ENCODE data around the gene RAP2A.

Gene RAP2A

DNA sequence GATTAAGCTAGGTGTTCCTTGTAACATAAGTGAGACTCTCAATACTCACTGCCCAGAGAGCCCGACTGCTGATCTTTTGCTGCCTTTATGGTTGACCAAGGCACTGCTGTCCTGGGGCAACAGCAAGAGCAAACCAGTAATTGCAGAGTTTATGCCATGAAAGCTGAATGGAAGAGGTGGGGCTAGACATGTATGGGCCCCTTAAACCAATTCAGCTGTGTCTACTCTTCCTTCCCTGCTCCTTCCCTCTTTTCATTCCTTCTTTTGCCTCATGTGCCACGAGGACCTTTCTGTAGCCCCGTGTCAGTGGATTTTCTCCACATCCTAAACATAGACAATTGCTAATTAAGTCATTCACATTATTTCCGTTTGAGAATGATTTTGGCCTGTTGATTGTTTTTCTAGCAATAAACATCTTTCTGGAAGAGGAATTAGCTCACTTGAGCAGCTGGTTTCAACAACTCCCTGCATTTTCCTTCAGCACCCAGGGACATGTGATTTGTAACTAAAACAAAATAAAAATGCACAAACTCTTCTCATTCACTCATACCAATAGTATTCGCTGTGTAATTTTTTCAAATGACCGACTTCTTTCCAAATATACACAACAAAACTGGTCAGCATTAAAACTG, 40.5 kb downstream of the RAP2A start:
- H3K4me3 ChIP-seq (ENCODE audit: low read depth, low read length), result no peak overlapping the region
- H3K36me3 ChIP-seq (ENCODE audit: control insufficient read depth, insufficient read depth, low read length), result no peaks in the 10 kb centered on the region
- H3K4me1 ChIP-seq (ENCODE audit: control insufficient read depth, insufficient read depth, low read length), result no peaks in the 10 kb centered on the region; the same call in 1 of the 2 replicates
- no peaks in the 10 kb centered on the region for H3K9me3 ChIP-seq (ENCODE audit: control insufficient read depth, insufficient read depth, low read depth, low read length)
- H3K27me3 ChIP-seq (ENCODE audit: control insufficient read depth, insufficient read depth, low read length), result no peaks in the 10 kb centered on the region
- H3K9ac ChIP-seq (ENCODE audit: low read length), result no peak overlapping the region
- H3K27ac ChIP-seq (ENCODE audit: low read depth, low read length), result no peak overlapping the region

- Histone ChIP-seq H3K27ac (ENCODE audit: low read depth, low read length) (no peak overlapping the region), H3K9me3 (ENCODE audit: control insufficient read depth, insufficient read depth, low read depth, low read length) (no peaks in the 10 kb centered on the region), H3K9ac (ENCODE audit: low read length) (no peak overlapping the region), H3K36me3 (ENCODE audit: control insufficient read depth, insufficient read depth, low read length) (no peaks in the 10 kb centered on the region), H3K4me1 (ENCODE audit: control insufficient read depth, insufficient read depth, low read length) (no peaks in the 10 kb centered on the region; the same call in 1 of the 2 replicates), H3K27me3 (ENCODE audit: control insufficient read depth, insufficient read depth, low read length) (no peaks in the 10 kb centered on the region), H3K4me3 (ENCODE audit: low read depth, low read length) (no peak overlapping the region)
Measured at GRCh38 chr13:97475011-97475410, 41.0 kb downstream of the RAP2A start.

- Histone ChIP-seq H3K27me3 (ENCODE audit: control insufficient read depth, insufficient read depth, low read length) (no peaks in the 10 kb centered on the region), H3K36me3 (ENCODE audit: control insufficient read depth, insufficient read depth, low read length) (no peaks in the 10 kb centered on the region), H3K9ac (ENCODE audit: low read length) (no peak overlapping the region), H3K4me1 (ENCODE audit: control insufficient read depth, insufficient read depth, low read length) (no peaks in the 10 kb centered on the region; the same call in 1 of the 2 replicates), H3K9me3 (ENCODE audit: control insufficient read depth, insufficient read depth, low read depth, low read length) (no peaks in the 10 kb centered on the region), H3K4me3 (ENCODE audit: low read depth, low read length) (no peak overlapping the region), H3K27ac (ENCODE audit: low read depth, low read length) (no peak overlapping the region)
Measured at GRCh38 chr13:97477844-97478243, 43.9 kb downstream of the RAP2A start.

DNA sequence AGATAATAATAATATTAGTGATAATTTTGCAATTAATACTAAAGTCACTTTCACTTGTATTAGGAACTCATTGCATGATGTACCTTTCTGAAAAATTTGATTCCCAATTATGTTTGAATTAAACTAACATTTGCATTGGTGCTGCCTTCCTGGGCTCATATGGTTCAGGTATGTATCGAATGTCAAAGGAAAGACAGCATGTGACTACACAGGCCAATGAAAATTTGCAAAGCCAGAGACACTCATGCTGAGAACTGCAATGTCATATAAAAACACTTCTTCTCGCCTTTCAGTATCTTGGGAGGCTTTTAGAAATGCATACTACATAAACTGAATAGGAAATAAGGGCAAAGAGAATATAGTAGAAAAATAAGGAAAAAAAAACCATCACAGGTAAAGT, 44.3 kb downstream of the RAP2A start:
- H3K9me3 ChIP-seq (ENCODE audit: control insufficient read depth, insufficient read depth, low read depth, low read length), result no peaks in the 10 kb centered on the region

GRCh38 chr13:97483465-97483864, 49.5 kb downstream of the RAP2A start:
- Histone ChIP-seq H3K9ac (ENCODE audit: low read length) (no peak overlapping the region), H3K27ac (ENCODE audit: low read depth, low read length) (no peak overlapping the region)

More for the DNA sequence above, 44.3 kb downstream of the RAP2A start:
- Histone ChIP-seq H3K27me3 (ENCODE audit: control insufficient read depth, insufficient read depth, low read length) (no peaks in the 10 kb centered on the region), H3K4me1 (ENCODE audit: control insufficient read depth, insufficient read depth, low read length) (no peaks in the 10 kb centered on the region; the same call in 1 of the 2 replicates), H3K9ac (ENCODE audit: low read length) (no peak overlapping the region), H3K4me3 (ENCODE audit: low read depth, low read length) (no peak overlapping the region), H3K36me3 (ENCODE audit: control insufficient read depth, insufficient read depth, low read length) (no peaks in the 10 kb centered on the region), H3K27ac (ENCODE audit: low read depth, low read length) (no peak overlapping the region)

DNA sequence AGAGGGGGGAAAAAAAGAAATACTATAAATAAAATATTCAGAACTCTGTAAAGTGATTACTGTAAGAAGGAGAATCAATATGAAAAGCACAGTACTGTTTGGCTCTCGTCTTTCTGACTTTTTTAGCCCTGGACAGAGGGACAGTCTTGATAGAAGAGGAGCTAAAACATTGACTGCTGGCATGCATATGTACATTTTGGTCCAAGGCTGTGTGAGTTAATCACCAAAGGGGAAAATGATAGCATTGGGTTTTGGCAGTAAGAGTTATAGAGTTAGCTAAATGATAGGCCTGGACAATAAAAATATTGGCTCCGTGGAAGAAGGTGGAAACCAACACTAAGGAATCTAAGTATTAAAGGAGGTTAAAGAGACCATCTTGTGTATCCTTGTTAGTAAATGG, 50.3 kb downstream of the RAP2A start:
- Histone ChIP-seq H3K36me3 (ENCODE audit: control insufficient read depth, insufficient read depth, low read length) (no peaks in the 10 kb centered on the region), H3K27me3 (ENCODE audit: control insufficient read depth, insufficient read depth, low read length) (no peaks in the 10 kb centered on the region), H3K4me3 (ENCODE audit: low read depth, low read length) (no peak overlapping the region), H3K9ac (ENCODE audit: low read length) (no peak overlapping the region), H3K9me3 (ENCODE audit: control insufficient read depth, insufficient read depth, low read depth, low read length) (no peaks in the 10 kb centered on the region), H3K4me1 (ENCODE audit: control insufficient read depth, insufficient read depth, low read length) (no peaks in the 10 kb centered on the region; the same call in 1 of the 2 replicates), H3K27ac (ENCODE audit: low read depth, low read length) (no peak overlapping the region)

More at GRCh38 chr13:97483465-97483864, 49.5 kb downstream of the RAP2A start:
- Histone ChIP-seq H3K9me3 (ENCODE audit: control insufficient read depth, insufficient read depth, low read depth, low read length) (no peaks in the 10 kb centered on the region), H3K4me1 (ENCODE audit: control insufficient read depth, insufficient read depth, low read length) (no peaks in the 10 kb centered on the region; the same call in 1 of the 2 replicates), H3K27me3 (ENCODE audit: control insufficient read depth, insufficient read depth, low read length) (no peaks in the 10 kb centered on the region), H3K4me3 (ENCODE audit: low read depth, low read length) (no peak overlapping the region), H3K36me3 (ENCODE audit: control insufficient read depth, insufficient read depth, low read length) (no peaks in the 10 kb centered on the region)

GRCh38 chr13:97485320-97485719, 51.4 kb downstream of the RAP2A start:
- H3K27ac ChIP-seq (ENCODE audit: low read depth, low read length), result no peak overlapping the region
- no peaks in the 10 kb centered on the region for H3K9me3 ChIP-seq (ENCODE audit: control insufficient read depth, insufficient read depth, low read depth, low read length)
- no peaks in the 10 kb centered on the region for H3K4me1 ChIP-seq (ENCODE audit: control insufficient read depth, insufficient read depth, low read length)
- no peaks in the 10 kb centered on the region for H3K36me3 ChIP-seq (ENCODE audit: control insufficient read depth, insufficient read depth, low read length)
- H3K27me3 ChIP-seq (ENCODE audit: control insufficient read depth, insufficient read depth, low read length), result no peaks in the 10 kb centered on the region
- no peak overlapping the region for H3K9ac ChIP-seq (ENCODE audit: low read length)
- H3K4me3 ChIP-seq (ENCODE audit: low read depth, low read length), result no peak overlapping the region

DNA sequence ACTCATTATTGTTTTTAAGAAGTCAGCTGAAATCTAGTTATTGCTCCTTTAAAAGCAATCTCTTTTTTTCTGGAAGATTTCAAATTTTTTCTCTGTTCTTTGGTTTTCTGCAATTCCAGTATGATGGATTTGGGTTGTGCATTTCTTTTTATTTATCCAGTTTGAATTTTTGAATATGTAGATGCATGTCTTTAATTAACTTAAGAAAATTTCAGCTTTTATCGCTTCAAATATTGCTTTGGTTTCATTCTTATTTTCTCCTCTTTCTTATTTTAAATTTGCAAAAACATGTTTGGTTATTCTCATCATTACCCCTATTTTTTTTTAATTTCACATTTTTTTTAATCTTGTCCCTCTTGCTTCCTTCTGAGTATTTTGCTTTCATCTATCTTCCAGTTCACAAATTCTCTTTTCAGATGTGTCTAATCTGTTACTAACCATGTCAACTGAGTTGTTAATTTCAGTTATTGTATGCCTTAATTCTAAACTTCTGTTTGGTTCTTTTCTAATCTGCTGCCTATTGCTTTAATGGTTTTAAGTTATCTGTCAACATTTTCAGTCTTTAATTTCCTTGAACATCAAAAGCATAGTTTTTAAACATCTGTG, 56.8 kb downstream of the RAP2A start:
- Histone ChIP-seq H3K27ac (ENCODE audit: low read depth, low read length) (no peak overlapping the region), H3K4me1 (ENCODE audit: control insufficient read depth, insufficient read depth, low read length) (peaks cover 1% of the 10 kb centered on the region; the same call in 1 of the 2 replicates), H3K27me3 (ENCODE audit: control insufficient read depth, insufficient read depth, low read length) (no peaks in the 10 kb centered on the region), H3K9me3 (ENCODE audit: control insufficient read depth, insufficient read depth, low read depth, low read length) (peaks cover 10% of the 10 kb centered on the region; the same call in 1 of the 2 replicates), H3K36me3 (ENCODE audit: control insufficient read depth, insufficient read depth, low read length) (no peaks in the 10 kb centered on the region), H3K9ac (ENCODE audit: low read length) (no peak overlapping the region), H3K4me3 (ENCODE audit: low read depth, low read length) (no peak overlapping the region)

DNA sequence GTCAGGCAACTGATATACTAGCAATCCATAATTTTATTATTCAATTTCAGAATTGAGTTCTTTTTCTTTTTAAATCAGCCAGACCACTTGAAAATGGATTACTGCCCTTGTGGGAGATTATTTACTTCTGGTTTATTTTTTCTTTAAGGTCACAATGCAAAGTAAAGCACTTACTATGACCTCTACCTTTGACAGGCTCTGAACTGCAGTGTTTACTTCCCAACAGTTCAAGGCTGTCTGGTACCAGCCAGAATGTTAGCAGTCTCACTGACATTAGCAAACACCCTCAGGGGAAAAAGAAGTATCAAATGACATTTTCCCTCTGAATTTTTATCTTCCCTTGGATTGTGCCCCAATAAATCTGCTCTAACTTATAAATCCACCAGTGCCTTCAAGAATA, 57.5 kb downstream of the RAP2A start:
- H3K9me3 ChIP-seq (ENCODE audit: control insufficient read depth, insufficient read depth, low read depth, low read length), result peaks cover 10% of the 10 kb centered on the region; the same call in 1 of the 2 replicates
- H3K4me3 ChIP-seq (ENCODE audit: low read depth, low read length), result no peak overlapping the region
- H3K4me1 ChIP-seq (ENCODE audit: control insufficient read depth, insufficient read depth, low read length), result peaks cover 4% of the 10 kb centered on the region; the same call in 1 of the 2 replicates
- no peaks in the 10 kb centered on the region for H3K27me3 ChIP-seq (ENCODE audit: control insufficient read depth, insufficient read depth, low read length)
- no peaks in the 10 kb centered on the region for H3K36me3 ChIP-seq (ENCODE audit: control insufficient read depth, insufficient read depth, low read length)
- H3K27ac ChIP-seq (ENCODE audit: low read depth, low read length), result no peak overlapping the region
- no peak overlapping the region for H3K9ac ChIP-seq (ENCODE audit: low read length)

DNA sequence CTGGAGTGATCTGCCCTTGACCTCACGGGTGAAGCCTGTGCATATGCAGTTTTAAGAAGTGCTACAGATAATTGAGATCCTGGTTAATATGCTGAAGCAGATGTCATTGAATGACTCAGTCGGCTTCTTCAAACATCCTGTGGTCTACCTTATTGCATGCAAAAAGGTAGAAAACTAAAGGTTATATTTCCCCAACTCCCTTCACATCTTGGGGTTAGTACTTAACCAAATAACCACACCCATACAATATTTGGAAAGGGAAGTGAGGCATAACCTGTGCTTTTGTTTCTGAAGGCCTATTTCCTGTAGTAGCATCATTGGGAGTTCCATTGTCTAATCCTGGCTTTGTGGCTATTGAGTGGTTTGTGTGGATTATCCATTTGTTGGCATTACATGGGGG, 58.3 kb downstream of the RAP2A start:
- Histone ChIP-seq H3K9ac (ENCODE audit: low read length) (no peak overlapping the region), H3K27ac (ENCODE audit: low read depth, low read length) (no peak overlapping the region), H3K36me3 (ENCODE audit: control insufficient read depth, insufficient read depth, low read length) (no peaks in the 10 kb centered on the region), H3K9me3 (ENCODE audit: control insufficient read depth, insufficient read depth, low read depth, low read length) (peaks cover 10% of the 10 kb centered on the region; the same call in 1 of the 2 replicates), H3K4me3 (ENCODE audit: low read depth, low read length) (no peak overlapping the region), H3K4me1 (ENCODE audit: control insufficient read depth, insufficient read depth, low read length) (peaks cover 6% of the 10 kb centered on the region; the same call in 1 of the 2 replicates), H3K27me3 (ENCODE audit: control insufficient read depth, insufficient read depth, low read length) (no peaks in the 10 kb centered on the region)

- peaks cover 10% of the 10 kb centered on the region; the same call in 1 of the 2 replicates for H3K9me3 ChIP-seq (ENCODE audit: control insufficient read depth, insufficient read depth, low read depth, low read length)
- peaks cover 6% of the 10 kb centered on the region; the same call in 1 of the 2 replicates for H3K4me1 ChIP-seq (ENCODE audit: control insufficient read depth, insufficient read depth, low read length)
- H3K4me3 ChIP-seq (ENCODE audit: low read depth, low read length), result no peak overlapping the region
- H3K27ac ChIP-seq (ENCODE audit: low read depth, low read length), result no peak overlapping the region
- no peaks in the 10 kb centered on the region for H3K27me3 ChIP-seq (ENCODE audit: control insufficient read depth, insufficient read depth, low read length)
- H3K9ac ChIP-seq (ENCODE audit: low read length), result no peak overlapping the region
- no peaks in the 10 kb centered on the region for H3K36me3 ChIP-seq (ENCODE audit: control insufficient read depth, insufficient read depth, low read length)
Measured at GRCh38 chr13:97492684-97493371, 58.9 kb downstream of the RAP2A start.

All from HUES6 (cell line).